Measurements from ENCODE around the gene DNAAF1.

DNA sequence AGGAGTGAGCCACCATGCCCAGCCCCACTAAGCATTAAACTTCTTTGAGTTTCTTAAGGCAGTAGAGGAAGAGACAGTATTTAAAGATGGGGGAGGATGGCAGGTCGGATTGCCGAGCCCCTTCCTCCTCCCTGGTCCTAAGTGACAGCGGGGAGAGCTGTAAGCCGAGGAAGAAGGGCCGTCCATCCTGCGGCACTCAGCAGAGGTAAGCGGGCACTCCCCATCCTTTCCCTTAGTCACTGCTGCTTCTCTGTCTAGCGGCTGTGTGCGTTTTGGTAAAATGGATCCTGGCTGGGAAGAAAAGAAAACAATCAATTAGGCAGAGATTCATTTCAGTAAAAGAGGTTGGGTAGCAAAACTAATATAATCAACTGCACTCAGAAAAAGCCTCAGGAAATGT lies 13.9 kb downstream of the DNAAF1 start:
- TF ChIP-seq POLR2A (IDR thresholded peaks at IDR 0.05): no peak
- TF ChIP-seq, protein P1, sequence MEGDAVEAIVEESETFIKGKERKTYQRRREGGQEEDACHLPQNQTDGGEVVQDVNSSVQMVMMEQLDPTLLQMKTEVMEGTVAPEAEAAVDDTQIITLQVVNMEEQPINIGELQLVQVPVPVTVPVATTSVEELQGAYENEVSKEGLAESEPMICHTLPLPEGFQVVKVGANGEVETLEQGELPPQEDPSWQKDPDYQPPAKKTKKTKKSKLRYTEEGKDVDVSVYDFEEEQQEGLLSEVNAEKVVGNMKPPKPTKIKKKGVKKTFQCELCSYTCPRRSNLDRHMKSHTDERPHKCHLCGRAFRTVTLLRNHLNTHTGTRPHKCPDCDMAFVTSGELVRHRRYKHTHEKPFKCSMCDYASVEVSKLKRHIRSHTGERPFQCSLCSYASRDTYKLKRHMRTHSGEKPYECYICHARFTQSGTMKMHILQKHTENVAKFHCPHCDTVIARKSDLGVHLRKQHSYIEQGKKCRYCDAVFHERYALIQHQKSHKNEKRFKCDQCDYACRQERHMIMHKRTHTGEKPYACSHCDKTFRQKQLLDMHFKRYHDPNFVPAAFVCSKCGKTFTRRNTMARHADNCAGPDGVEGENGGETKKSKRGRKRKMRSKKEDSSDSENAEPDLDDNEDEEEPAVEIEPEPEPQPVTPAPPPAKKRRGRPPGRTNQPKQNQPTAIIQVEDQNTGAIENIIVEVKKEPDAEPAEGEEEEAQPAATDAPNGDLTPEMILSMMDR (IDR thresholded peaks at IDR 0.05): no peak

Measured in heart left ventricle (tissue), 13 donors.